ENCODE measurements around the gene WDFY4.

Gene WDFY4

GRCh38 chr10:48817141-48817540 is 132.5 kb downstream of the WDFY4 start:
- DNase-seq (ENCODE audit: low spot score), result no peak

GRCh38 chr10:48818081-48818480 is 133.4 kb downstream of the WDFY4 start:
- no peak for DNase-seq (ENCODE audit: low spot score)

GRCh38 chr10:48818861-48819520 is 134.3 kb downstream of the WDFY4 start:
- no peak for DNase-seq (ENCODE audit: low spot score)

- DNase-seq (ENCODE audit: low spot score), result no peak
Observed at GRCh38 chr10:48819783-48820182, 135.1 kb downstream of the WDFY4 start.

- DNase-seq (ENCODE audit: low spot score), result no peak
Observed at GRCh38 chr10:48820231-48820630, 135.6 kb downstream of the WDFY4 start.

- DNase-seq (ENCODE audit: low spot score), result no peak
Observed at GRCh38 chr10:48820699-48821098, 136.0 kb downstream of the WDFY4 start.

- DNase-seq (ENCODE audit: low spot score), result no peak
Observed at GRCh38 chr10:48821111-48821510, 136.4 kb downstream of the WDFY4 start.

GRCh38 chr10:48821692-48822091 is 137.0 kb downstream of the WDFY4 start:
- no peak for DNase-seq (ENCODE audit: low spot score)

- no peak for DNase-seq (ENCODE audit: low spot score)
Observed at GRCh38 chr10:48833674-48834073, 149.0 kb downstream of the WDFY4 start.

- no peak for DNase-seq (ENCODE audit: low spot score)
Observed at GRCh38 chr10:48834189-48834965, 149.7 kb downstream of the WDFY4 start.

GRCh38 chr10:48835781-48836180 is 151.1 kb downstream of the WDFY4 start:
- no peak for DNase-seq (ENCODE audit: low spot score)

- no peak for DNase-seq (ENCODE audit: low spot score)
Observed at GRCh38 chr10:48836605-48837004, 151.9 kb downstream of the WDFY4 start.

GRCh38 chr10:48838834-48839233 is 154.2 kb downstream of the WDFY4 start:
- DNase-seq (ENCODE audit: low spot score), result no peak

- no peak for DNase-seq (ENCODE audit: low spot score)
Observed at GRCh38 chr10:48839809-48840679, 155.4 kb downstream of the WDFY4 start.

- no peak for DNase-seq (ENCODE audit: low spot score)
Observed at GRCh38 chr10:48842231-48842630, 157.6 kb downstream of the WDFY4 start.

- DNase-seq (ENCODE audit: low spot score), result no peak
Observed at GRCh38 chr10:48843198-48843597, 158.5 kb downstream of the WDFY4 start.

- no peak for DNase-seq (ENCODE audit: low spot score)
Observed at GRCh38 chr10:48844616-48845015, 159.9 kb downstream of the WDFY4 start.

GRCh38 chr10:48845512-48845911 is 160.8 kb downstream of the WDFY4 start:
- no peak for DNase-seq (ENCODE audit: low spot score)

- DNase-seq (ENCODE audit: low spot score), result no peak
Observed at GRCh38 chr10:48847691-48848090, 163.0 kb downstream of the WDFY4 start.

- DNase-seq (ENCODE audit: low spot score), result no peak
Observed at GRCh38 chr10:48856855-48857254, 172.2 kb downstream of the WDFY4 start.

GRCh38 chr10:48872234-48872633 is 187.6 kb downstream of the WDFY4 start:
- DNase-seq (ENCODE audit: low spot score), result no peak

- no peak for DNase-seq (ENCODE audit: low spot score)
Observed at GRCh38 chr10:48878091-48878490, 193.4 kb downstream of the WDFY4 start.

- no peak for DNase-seq (ENCODE audit: low spot score)
Observed at GRCh38 chr10:48879451-48879850, 194.8 kb downstream of the WDFY4 start.
